Measurements from ENCODE around the gene DNHD1. TPM values are rescaled to one million over a fixed set of nuclear protein-coding genes. Genes with fewer than 3 reads are reported as not detected.
A peak's percentile ranks its signal among the peaks of the same experiment; 100 is the strongest.

Gene DNHD1
- total and polyA plus RNA-seq, 9 of the 15 experiments (the other 6 are each of a cell fraction or from before 2014, with no cell fraction given), result 0.82 to 9.7 (median 3.8) TPM

DNA sequence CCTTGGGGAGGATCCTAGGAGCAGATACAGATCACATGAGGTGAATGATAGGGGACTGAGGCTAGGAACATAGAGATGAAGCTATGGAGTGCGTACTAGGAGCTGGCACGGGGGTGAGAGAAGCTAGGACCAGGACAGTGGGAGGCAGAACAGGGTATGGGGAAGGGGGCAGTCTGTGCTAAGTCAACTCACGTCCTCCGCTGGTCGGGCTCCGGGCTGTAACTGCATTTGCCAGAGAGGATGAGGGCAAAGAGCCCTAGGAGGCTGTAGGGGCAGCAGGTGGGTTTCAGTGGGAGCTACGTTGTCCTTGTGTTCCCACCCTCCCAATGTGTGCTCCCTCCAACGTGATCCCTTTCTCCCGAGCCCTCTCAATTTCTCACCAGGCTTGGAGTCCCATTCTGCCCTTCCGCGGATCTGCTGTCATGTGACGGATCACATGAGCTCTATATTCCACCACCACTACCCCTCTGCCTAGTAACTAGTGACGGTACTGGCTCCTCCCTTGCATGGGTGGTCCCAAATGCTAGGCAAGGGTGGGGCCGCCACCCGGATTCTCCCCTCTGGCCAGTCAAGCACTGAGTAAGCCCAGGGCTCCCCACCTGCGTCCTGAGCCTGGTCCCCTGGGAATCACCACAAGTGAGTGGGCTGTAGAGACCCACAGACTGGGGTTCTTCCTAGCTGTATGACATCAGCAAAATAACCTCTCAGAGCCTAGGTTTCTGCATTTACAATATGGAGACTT, 122.1 kb downstream of the DNHD1 start, which contains the start of gene TPP1 (continued):
- TF ChIP-seq NEUROD1 (IDR thresholded peaks at IDR 0.05; ENCODE audit: borderline replicate concordance, low read depth, low read length, partially characterized antibody) (peak; percentile 31), KDM1A (IDR thresholded peaks at IDR 0.05) (no peak), HIVEP1 (CRISPR knock-in tag; IDR thresholded peaks at IDR 0.05) (no peak), ZNF41 (CRISPR knock-in tag; conservative IDR thresholded peaks at IDR 0.05) (no peak), ZNF780A (CRISPR knock-in tag; IDR thresholded peaks at IDR 0.05) (no peak), KLF1 (tag; IDR thresholded peaks at IDR 0.05) (0 out of 2 replicates have a peak, but pooled peaks have one; percentile 33), ETS2 (tag; IDR thresholded peaks at IDR 0.05; ENCODE audit: borderline replicate concordance, poor library complexity, severe bottlenecking) (no peak), ZKSCAN1 (IDR thresholded peaks at IDR 0.05; ENCODE audit: low read depth, low read length) (no peak), HCFC1 (IDR thresholded peaks at IDR 0.05; ENCODE audit: low read depth, low read length) (peak; percentile 60; the same call in 1 of the 2 replicates), CCAR2 (IDR thresholded peaks at IDR 0.05; ENCODE audit: low read depth, low read length) (no peak), CTCF (IDR thresholded peaks at IDR 0.05 in 2 of 3, conservative IDR thresholded peaks at IDR 0.05 in 1 of 3; ENCODE audit: insufficient read depth in 2 of 3, low read depth in 1 of 3, low read length in 3 of 3) (no peak), BRCA1 (IDR thresholded peaks at IDR 0.05) (no peak), BRCA1 (CRISPR knock-in tag; IDR thresholded peaks at IDR 0.05) (0 out of 2 replicates have a peak, but pooled peaks have one; percentile 70), SAFB2 (IDR thresholded peaks at IDR 0.05; ENCODE audit: borderline replicate concordance, low read depth, low read length, severe bottlenecking) (no peak), KLF6 (CRISPR knock-in tag; IDR thresholded peaks at IDR 0.05; ENCODE audit: borderline replicate concordance) (no peak), YBX1 (IDR thresholded peaks at IDR 0.05) (no peak), CREBBP (IDR thresholded peaks at IDR 0.05; ENCODE audit: low read depth, low read length) (no peak), MEF2D (tag; conservative IDR thresholded peaks at IDR 0.05; ENCODE audit: low read depth) (no peak), MAFG (tag; conservative IDR thresholded peaks at IDR 0.05) (no peak)
- TF ChIP-seq, protein P1, sequence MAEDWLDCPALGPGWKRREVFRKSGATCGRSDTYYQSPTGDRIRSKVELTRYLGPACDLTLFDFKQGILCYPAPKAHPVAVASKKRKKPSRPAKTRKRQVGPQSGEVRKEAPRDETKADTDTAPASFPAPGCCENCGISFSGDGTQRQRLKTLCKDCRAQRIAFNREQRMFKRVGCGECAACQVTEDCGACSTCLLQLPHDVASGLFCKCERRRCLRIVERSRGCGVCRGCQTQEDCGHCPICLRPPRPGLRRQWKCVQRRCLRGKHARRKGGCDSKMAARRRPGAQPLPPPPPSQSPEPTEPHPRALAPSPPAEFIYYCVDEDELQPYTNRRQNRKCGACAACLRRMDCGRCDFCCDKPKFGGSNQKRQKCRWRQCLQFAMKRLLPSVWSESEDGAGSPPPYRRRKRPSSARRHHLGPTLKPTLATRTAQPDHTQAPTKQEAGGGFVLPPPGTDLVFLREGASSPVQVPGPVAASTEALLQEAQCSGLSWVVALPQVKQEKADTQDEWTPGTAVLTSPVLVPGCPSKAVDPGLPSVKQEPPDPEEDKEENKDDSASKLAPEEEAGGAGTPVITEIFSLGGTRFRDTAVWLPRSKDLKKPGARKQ (CRISPR knock-in tag; IDR thresholded peaks at IDR 0.05), result no peak
- TF ChIP-seq, protein P2, sequence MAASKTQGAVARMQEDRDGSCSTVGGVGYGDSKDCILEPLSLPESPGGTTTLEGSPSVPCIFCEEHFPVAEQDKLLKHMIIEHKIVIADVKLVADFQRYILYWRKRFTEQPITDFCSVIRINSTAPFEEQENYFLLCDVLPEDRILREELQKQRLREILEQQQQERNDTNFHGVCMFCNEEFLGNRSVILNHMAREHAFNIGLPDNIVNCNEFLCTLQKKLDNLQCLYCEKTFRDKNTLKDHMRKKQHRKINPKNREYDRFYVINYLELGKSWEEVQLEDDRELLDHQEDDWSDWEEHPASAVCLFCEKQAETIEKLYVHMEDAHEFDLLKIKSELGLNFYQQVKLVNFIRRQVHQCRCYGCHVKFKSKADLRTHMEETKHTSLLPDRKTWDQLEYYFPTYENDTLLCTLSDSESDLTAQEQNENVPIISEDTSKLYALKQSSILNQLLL (CRISPR knock-in tag; IDR thresholded peaks at IDR 0.05; ENCODE audit: borderline replicate concordance), result no peak
- TF ChIP-seq, protein P3, sequence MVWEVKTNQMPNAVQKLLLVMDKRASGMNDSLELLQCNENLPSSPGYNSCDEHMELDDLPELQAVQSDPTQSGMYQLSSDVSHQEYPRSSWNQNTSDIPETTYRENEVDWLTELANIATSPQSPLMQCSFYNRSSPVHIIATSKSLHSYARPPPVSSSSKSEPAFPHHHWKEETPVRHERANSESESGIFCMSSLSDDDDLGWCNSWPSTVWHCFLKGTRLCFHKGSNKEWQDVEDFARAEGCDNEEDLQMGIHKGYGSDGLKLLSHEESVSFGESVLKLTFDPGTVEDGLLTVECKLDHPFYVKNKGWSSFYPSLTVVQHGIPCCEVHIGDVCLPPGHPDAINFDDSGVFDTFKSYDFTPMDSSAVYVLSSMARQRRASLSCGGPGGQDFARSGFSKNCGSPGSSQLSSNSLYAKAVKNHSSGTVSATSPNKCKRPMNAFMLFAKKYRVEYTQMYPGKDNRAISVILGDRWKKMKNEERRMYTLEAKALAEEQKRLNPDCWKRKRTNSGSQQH (CRISPR knock-in tag; IDR thresholded peaks at IDR 0.05), result no peak
